C1 segment of cervical spinal cord (tissue), 14 donors: ENCODE results near the gene RBM4B.
"Not testable (repeated sequence)": the region's sequence is repeated elsewhere in the genome, so short reads cannot be mapped to it uniquely, and the experiment has no call there.

Experiments used
- DNase-seq, 14 donors: peaks; one replicate each; lab custom pipeline; 2025; lab: John Stamatoyannopoulos, UW

The RBM4B gene

DNA sequence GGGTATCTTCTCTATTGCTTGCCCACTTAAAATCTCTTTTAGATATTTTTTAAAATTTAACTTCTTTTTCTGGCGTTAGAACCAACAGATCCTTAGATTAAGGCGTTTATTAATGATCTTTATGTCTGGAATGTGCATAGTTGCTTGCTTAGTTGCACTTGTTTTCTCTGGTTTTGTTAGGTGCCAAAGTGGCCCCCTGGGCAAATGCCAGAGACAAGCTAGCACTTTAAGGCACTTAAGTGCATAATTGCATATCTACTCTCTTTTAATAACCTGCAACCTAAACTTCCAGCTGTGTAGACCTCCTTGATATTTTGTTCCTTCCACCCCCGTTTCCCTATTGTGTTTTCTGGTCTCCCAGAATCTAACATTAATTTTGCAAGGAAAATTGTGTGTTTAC, 35.9 kb downstream of the RBM4B start:
- DNase-seq, result no peak

DNA sequence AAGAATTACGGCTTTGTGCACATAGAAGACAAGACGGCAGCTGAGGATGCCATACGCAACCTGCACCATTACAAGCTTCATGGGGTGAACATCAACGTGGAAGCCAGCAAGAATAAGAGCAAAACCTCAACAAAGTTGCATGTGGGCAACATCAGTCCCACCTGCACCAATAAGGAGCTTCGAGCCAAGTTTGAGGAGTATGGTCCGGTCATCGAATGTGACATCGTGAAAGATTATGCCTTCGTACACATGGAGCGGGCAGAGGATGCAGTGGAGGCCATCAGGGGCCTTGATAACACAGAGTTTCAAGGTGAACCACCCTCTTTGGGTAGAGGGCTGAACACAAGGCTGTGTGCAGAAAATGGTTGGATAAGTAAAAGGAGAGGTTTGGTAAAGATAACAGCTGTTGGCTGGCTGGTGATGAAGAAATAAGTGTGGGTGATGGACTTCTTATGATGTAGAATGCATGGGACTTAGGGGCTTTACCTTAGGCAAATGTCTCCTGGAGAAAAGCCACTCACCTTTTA, 37.8 kb downstream of the RBM4B start:
- not testable (repeated sequence) for DNase-seq

DNA sequence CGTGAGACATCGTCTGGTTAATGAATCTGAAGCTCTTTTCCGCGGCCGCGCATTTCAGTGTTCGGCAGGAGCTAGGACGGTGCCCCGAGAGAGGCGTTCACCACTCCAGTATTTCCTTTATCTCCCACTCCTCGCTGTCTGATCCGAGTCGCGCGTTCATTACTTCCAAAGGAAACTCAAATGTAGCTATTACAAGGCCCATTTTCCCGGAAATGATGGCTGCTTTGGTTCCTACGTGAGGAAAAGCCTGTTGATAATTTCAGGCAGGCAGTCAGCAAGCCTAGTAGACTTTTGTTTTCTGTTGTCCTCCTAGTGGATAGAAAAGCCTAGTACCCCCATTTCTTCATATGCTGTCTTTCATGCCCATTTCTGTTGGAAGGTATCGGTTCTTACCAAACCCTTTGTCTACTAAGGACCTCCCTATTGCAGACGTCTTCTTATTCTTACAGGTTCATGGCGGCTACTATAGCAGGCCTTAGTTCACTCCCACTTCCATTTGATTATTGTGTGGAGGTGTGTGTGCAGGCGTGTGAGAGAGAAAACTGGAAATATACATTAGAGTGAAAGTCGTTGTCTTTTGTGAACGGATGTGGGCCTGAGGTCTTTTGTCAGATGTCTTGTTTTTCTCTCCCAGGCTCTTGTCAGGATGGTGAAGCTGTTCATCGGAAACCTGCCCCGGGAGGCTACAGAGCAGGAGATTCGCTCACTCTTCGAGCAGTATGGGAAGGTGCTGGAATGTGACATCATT, 38.4 kb downstream of the RBM4B start:
- peak in 3 of 14 donors; percentile 55 to 70 (median 59) for DNase-seq

- peak; percentile 85 to 99 (median 96) for DNase-seq
These were observed 39.3 kb downstream of the RBM4B start, which contains the start of gene RBM4 for GRCh38 chr11:66638177-66639065. TSS of gene RBM4 (plus strand) at chr11:66638703. CDS start at chr11:66639712, 1,009 bp downstream.

- no peak for DNase-seq
These were observed 40.0 kb downstream of the RBM4B start for GRCh38 chr11:66637557-66638176.

GRCh38 chr11:66636411-66636810, 41.3 kb downstream of the RBM4B start:
- no peak for DNase-seq

DNA sequence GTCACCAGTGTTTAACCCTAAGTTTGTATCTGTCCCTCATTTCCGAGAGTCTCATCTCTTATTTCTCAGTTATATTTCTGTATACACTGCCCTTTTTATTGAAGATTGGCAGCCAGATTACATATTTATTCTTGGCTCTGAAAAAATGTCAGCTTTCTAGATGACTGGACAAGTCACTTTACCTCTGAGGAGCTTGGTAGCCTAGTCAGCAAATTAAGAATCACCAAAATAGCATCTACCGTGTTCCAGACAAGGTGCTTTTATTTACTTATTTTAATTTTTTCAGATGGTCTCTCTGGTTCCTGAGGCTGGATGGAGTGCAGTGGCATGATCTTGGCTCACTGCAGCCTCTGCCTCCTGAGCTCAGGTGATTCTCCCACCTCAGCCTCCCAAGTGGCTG, 44.7 kb downstream of the RBM4B start:
- DNase-seq, result no peak

DNA sequence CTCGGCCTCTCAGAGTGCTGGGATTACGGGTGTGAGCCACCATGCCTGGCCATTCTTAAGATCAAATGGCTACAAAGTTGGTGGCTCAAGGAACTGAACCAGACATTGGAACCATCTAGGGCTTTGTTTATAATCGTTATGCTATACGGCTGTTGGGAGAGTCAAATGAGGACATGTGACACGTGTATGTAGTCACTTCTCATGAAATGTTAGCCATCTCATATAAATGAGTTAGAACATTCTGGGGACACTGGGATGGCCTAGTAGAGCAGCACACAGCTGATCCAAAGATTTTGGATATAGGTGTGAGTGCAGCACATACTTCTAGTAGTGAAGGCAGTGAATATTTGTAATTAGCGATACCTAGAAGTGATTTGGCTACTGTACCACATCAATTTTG, 45.8 kb downstream of the RBM4B start:
- DNase-seq, result no peak

GRCh38 chr11:66629356-66629755, 48.3 kb downstream of the RBM4B start:
- no peak for DNase-seq

DNA sequence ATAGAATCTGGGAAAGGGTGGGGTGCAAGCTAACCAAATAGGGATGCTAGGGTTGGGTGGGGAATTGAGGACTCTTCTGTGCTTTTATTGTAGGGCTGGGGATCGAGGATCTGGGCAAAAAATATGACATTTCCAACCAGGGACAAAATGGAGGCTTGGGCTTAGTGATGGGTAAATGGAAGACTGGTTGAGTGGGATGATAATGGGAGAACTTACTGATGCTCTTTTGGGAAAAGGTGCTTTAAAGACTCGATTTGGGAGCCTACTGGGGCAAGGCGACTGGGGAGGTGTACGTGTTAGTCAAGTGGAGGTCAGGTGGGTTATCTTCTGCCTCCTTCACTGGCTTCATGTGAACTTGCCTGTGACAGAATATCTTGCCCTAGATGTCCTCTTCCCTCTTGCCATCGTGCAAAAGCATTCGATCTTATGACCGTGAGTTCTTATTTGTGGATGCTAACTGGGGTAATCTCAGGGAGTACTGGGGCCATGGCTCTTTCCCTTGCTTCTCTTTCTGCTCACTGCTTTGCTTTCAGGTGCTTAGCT, 49.6 kb downstream of the RBM4B start:
- no peak for DNase-seq

- DNase-seq, result no peak
These were observed 50.8 kb downstream of the RBM4B start for GRCh38 chr11:66626926-66627325.

- no peak for DNase-seq
These were observed 51.3 kb downstream of the RBM4B start for GRCh38 chr11:66626382-66626781.

DNA sequence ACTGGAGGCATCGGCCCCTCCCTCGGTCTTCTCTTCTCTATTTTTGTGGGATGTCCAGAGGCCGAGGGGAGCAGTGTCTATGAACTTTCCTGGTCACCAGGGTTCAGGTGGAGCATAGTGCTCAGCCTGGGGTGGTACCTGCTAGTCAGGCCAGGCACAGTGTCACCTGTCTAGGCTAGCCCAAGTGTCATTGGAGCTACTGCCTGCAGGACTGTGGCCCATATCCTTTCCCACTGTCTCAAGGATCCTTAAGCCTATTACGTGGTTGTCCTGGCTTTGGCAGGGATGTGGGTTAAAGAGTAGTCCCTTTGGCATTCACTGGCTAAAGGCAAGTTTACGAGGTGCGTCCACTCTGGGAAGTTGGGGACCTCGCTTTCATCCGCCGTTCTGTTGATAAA, 51.9 kb downstream of the RBM4B start:
- DNase-seq, result no peak

DNA sequence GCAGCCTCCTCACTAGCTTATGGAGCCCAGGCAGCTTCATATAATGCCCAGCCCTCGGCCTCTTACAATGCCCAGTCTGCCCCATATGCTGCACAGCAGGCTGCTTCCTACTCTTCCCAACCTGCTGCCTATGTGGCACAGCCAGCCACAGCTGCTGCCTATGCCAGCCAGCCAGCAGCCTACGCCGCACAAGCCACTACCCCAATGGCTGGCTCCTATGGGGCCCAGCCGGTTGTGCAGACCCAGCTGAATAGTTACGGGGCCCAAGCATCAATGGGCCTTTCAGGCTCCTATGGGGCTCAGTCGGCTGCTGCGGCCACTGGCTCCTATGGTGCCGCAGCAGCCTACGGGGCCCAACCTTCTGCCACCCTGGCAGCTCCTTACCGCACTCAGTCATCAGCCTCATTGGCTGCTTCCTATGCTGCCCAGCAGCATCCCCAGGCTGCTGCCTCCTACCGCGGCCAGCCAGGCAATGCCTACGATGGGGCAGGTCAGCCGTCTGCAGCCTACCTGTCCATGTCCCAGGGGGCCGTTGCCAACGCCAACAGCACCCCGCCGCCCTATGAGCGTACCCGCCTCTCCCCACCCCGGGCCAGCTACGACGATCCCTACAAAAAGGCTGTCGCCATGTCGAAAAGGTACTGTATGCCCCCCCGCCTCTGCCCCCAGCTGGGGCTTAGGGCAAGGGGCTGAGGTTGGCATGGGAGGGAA, 52.5 kb downstream of the RBM4B start:
- peak in 1 of 14 donors; percentile 68 for DNase-seq

GRCh38 chr11:66624450-66624849, 53.2 kb downstream of the RBM4B start:
- peak in 1 of 14 donors; percentile 30 for DNase-seq

- DNase-seq, result no peak
These were observed 58.6 kb downstream of the RBM4B start for GRCh38 chr11:66619080-66619554.

DNA sequence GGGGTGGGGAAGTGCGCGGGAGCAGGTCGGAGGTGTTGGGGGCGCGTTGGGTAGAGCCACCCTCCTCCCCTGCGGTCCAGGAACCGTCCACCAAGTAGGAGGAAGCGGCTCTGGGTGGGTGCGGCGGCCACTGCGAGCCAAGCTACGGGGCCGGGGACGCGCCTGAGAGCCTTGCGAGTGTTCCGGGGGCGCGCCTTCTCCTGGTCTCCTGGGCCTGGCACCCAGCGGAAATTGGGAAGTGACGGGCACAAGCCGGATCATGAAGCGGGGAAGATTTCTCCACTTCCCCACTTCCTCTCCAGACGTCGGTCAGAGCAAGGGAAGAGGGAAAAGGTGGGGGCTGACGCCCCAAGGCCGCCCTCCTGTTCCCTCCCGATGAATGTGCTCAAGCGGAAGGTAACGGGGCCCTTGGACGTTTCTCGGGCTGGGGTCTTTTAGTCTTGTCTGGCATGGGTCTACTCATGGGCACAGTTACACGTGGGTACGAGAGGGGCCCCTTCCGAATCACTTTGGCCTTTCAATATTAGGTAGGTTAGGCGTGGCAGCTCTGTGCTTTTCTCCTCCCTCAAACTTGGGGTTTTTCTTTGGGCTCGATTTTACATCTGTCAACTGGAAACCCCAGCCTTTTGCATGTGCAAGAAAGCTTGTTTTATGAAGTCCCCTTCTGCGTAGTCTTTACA, 60.4 kb downstream of the RBM4B start:
- peak in 2 of 14 donors; percentile 54 to 74 for DNase-seq

- DNase-seq, result peak; percentile 93 to 99 (median 98)
These were observed 61.1 kb downstream of the RBM4B start, which contains the start of gene RBM14 for GRCh38 chr11:66616379-66617154. TSS of gene RBM14 (plus strand) at chr11:66616630. CDS start at chr11:66616721, 91 bp downstream.
